ENCODE results near the gene SLC44A4.

DNA sequence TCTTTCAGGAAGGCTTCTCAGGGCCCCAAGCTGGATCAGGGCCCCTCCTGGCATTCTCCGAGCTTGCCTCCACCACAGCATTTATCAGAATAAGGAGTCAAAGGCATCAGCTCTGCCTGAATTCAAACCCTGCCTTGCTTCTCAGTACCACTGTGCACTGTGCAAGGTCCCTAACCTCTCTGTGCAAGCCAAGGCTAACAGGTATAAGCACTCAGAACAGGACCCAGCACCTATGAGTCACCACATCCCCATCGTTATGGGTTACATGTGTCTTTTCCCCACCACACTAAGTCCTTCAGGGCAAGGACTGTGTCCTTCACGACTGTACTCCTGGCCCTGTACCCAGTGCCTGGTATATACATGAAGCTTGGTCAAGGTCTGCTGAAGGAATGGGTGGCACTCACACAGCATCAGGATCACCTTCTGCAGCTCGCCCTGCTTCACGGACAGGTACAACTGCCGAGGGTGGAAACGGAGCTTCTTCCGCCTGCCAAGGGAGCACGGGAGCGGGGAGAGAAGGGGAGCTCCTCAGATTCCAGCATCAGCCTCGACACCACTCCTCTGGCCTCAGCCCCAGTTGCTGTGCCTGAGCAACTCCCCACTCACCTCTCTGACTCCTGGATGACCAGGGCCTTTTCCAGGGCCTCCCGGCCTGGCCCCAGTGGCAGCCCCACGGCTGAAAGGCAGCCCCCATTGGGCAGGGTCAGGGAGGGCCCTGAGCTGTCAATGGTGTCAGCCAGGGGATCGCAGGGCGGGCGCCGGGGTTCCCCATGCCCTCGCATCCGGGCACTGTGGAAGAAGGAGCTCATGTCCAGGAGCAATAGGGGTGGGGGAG is 8.6 kb upstream of the SLC44A4 start:
- no peak for TF ChIP-seq EZH2 (IDR thresholded peaks at IDR 0.05; ENCODE audit: borderline replicate concordance, low read length)
- TF ChIP-seq, protein P1, sequence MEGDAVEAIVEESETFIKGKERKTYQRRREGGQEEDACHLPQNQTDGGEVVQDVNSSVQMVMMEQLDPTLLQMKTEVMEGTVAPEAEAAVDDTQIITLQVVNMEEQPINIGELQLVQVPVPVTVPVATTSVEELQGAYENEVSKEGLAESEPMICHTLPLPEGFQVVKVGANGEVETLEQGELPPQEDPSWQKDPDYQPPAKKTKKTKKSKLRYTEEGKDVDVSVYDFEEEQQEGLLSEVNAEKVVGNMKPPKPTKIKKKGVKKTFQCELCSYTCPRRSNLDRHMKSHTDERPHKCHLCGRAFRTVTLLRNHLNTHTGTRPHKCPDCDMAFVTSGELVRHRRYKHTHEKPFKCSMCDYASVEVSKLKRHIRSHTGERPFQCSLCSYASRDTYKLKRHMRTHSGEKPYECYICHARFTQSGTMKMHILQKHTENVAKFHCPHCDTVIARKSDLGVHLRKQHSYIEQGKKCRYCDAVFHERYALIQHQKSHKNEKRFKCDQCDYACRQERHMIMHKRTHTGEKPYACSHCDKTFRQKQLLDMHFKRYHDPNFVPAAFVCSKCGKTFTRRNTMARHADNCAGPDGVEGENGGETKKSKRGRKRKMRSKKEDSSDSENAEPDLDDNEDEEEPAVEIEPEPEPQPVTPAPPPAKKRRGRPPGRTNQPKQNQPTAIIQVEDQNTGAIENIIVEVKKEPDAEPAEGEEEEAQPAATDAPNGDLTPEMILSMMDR (conservative IDR thresholded peaks at IDR 0.05 in 1 of 2, IDR thresholded peaks at IDR 0.05 in 1 of 2; ENCODE audit: extremely low read depth in 1 of 2, insufficient read depth in 1 of 2, low read depth in 1 of 2, low read length in 2 of 2): no peak

Data from mammary epithelial cell (primary cell).